Measurements from ENCODE around the gene REPIN1.
A peak's percentile ranks its signal among the peaks of the same experiment; 100 is the strongest.

The REPIN1 gene

GRCh38 chr7:150323682-150324372 lies 44.8 kb upstream of the REPIN1 start:
- TF ChIP-seq CTCF (IDR thresholded peaks at IDR 0.05) = no peak
- H3K9me3 ChIP-seq = no peaks in the 10 kb centered on the region
- H3K4me3 ChIP-seq = peak overlapping the region; percentile 52 to 61
- no peak for DNase-seq
- peak overlapping the region; percentile 51 to 60 for H3K27ac ChIP-seq
- peaks cover 0 to 16% (median 0%) of the 10 kb centered on the region in 3 donors for H3K36me3 ChIP-seq
- peaks cover 0 to 18% (median 10%) of the 10 kb centered on the region in 4 donors for H3K4me1 ChIP-seq
- peaks cover 0 to 19% of the 10 kb centered on the region in 2 donors for H3K27me3 ChIP-seq
- intact Hi-C loops (cut with DNase I; ENCODE audit: low total_unique reads) = no loop called here

- no peak for DNase-seq
- peaks cover 0 to 18% (median 10%) of the 10 kb centered on the region in 4 donors for H3K4me1 ChIP-seq
- peaks cover 0 to 19% (median 0%) of the 10 kb centered on the region in 3 donors for H3K36me3 ChIP-seq
- no peaks in the 10 kb centered on the region for H3K9me3 ChIP-seq
- H3K27ac ChIP-seq = no peak overlapping the region
- TF ChIP-seq CTCF (IDR thresholded peaks at IDR 0.05) = no peak
- no peak overlapping the region for H3K4me3 ChIP-seq
- intact Hi-C loops (cut with DNase I; ENCODE audit: low total_unique reads) = no loop called here
- peaks cover 0 to 19% of the 10 kb centered on the region in 2 donors for H3K27me3 ChIP-seq
These were observed 44.2 kb upstream of the REPIN1 start for GRCh38 chr7:150324373-150324961.

- H3K36me3 ChIP-seq = peaks cover 0 to 25% (median 0%) of the 10 kb centered on the region in 3 donors
- peaks cover 0 to 19% of the 10 kb centered on the region in 2 donors for H3K27me3 ChIP-seq
- DNase-seq = no peak
- no peak overlapping the region for H3K27ac ChIP-seq
- no peak overlapping the region for H3K4me3 ChIP-seq
- no peaks in the 10 kb centered on the region for H3K9me3 ChIP-seq
- no peak for TF ChIP-seq CTCF (IDR thresholded peaks at IDR 0.05)
- intact Hi-C loops (cut with DNase I; ENCODE audit: low total_unique reads) = no loop called here
- peaks cover 0 to 18% (median 10%) of the 10 kb centered on the region in 4 donors for H3K4me1 ChIP-seq
These were observed 43.5 kb upstream of the REPIN1 start for GRCh38 chr7:150325110-150325611.

- intact Hi-C loops (cut with DNase I; ENCODE audit: low total_unique reads) = no loop called here
- no peak for DNase-seq
- no peaks in the 10 kb centered on the region for H3K9me3 ChIP-seq
- no peak overlapping the region for H3K4me3 ChIP-seq
- peaks cover 0 to 19% of the 10 kb centered on the region in 2 donors for H3K27me3 ChIP-seq
- TF ChIP-seq CTCF (IDR thresholded peaks at IDR 0.05) = no peak
- peaks cover 0 to 18% (median 10%) of the 10 kb centered on the region in 4 donors for H3K4me1 ChIP-seq
- H3K36me3 ChIP-seq = peaks cover 0 to 33% (median 0%) of the 10 kb centered on the region in 3 donors
- no peak overlapping the region for H3K27ac ChIP-seq
These were observed 42.7 kb upstream of the REPIN1 start for GRCh38 chr7:150325901-150326300.

- H3K27me3 ChIP-seq = peaks cover 0 to 17% of the 10 kb centered on the region in 2 donors
- no peak overlapping the region for H3K4me3 ChIP-seq
- DNase-seq = no peak
- no peaks in the 10 kb centered on the region for H3K9me3 ChIP-seq
- no peak for TF ChIP-seq CTCF (IDR thresholded peaks at IDR 0.05)
- H3K36me3 ChIP-seq = peaks cover 0 to 37% (median 0%) of the 10 kb centered on the region in 3 donors
- intact Hi-C loops (cut with DNase I; ENCODE audit: low total_unique reads) = no loop called here
- H3K27ac ChIP-seq = no peak overlapping the region
- peaks cover 0 to 18% (median 10%) of the 10 kb centered on the region in 4 donors for H3K4me1 ChIP-seq
These were observed 41.9 kb upstream of the REPIN1 start for GRCh38 chr7:150326657-150327268.
